HG03558 (cell line): Measurements from ENCODE around the gene DEPDC4.
"Not testable (repeated sequence)": the region's sequence is repeated elsewhere in the genome, so short reads cannot be mapped to it uniquely, and the experiment has no call there.

Experiments
- ATAC-seq: cut with Tn5 transposase; IDR thresholded peaks from one replicate; pipeline ENCODE4 v1.9.1; 2021; ENCODE audit warnings: moderate number of reproducible peaks; ENCODE audit not compliant: unreplicated experiment; ENCODE audit errors: extremely low read depth

Gene DEPDC4

GRCh38 chr12:100265732-100266584, 921 bp downstream of the DEPDC4 start:
- peak; percentile 18 for ATAC-seq

GRCh38 chr12:100265107-100265506, 1.8 kb downstream of the DEPDC4 start:
- not testable (repeated sequence) for ATAC-seq

GRCh38 chr12:100263131-100263530, 3.7 kb downstream of the DEPDC4 start:
- no peak for ATAC-seq

GRCh38 chr12:100258127-100258526, 8.8 kb downstream of the DEPDC4 start:
- no peak for ATAC-seq

- ATAC-seq = no peak
Measured at GRCh38 chr12:100254876-100255275, 12.0 kb downstream of the DEPDC4 start.

- ATAC-seq = no peak
Measured at GRCh38 chr12:100253437-100253836, 13.4 kb downstream of the DEPDC4 start.

- ATAC-seq = no peak
Measured at GRCh38 chr12:100251917-100252316, 15.0 kb downstream of the DEPDC4 start.

GRCh38 chr12:100249941-100250340, 16.9 kb downstream of the DEPDC4 start:
- ATAC-seq = no peak

GRCh38 chr12:100248886-100249285, 18.0 kb downstream of the DEPDC4 start:
- ATAC-seq = no peak

- ATAC-seq = no peak
Measured at GRCh38 chr12:100247765-100248164, 19.1 kb downstream of the DEPDC4 start.

GRCh38 chr12:100243137-100243536, 23.7 kb downstream of the DEPDC4 start:
- no peak for ATAC-seq

GRCh38 chr12:100239589-100239988, 27.3 kb downstream of the DEPDC4 start:
- no peak for ATAC-seq

GRCh38 chr12:100238801-100239200, 28.1 kb downstream of the DEPDC4 start:
- ATAC-seq = no peak

- ATAC-seq = peak; percentile 56
Measured at GRCh38 chr12:100234591-100235304, 32.1 kb downstream of the DEPDC4 start.

GRCh38 chr12:100234166-100234565, 32.7 kb downstream of the DEPDC4 start:
- ATAC-seq = no peak

- ATAC-seq = not testable (repeated sequence)
Measured at GRCh38 chr12:100231873-100232272, 35.0 kb downstream of the DEPDC4 start.

- no peak for ATAC-seq
Measured at GRCh38 chr12:100229876-100230275, 37.0 kb downstream of the DEPDC4 start.

GRCh38 chr12:100229036-100229635, 37.7 kb downstream of the DEPDC4 start:
- no peak for ATAC-seq

GRCh38 chr12:100225491-100225890, 41.4 kb downstream of the DEPDC4 start:
- no peak for ATAC-seq

GRCh38 chr12:100222173-100222572, 44.7 kb downstream of the DEPDC4 start:
- ATAC-seq = not testable (repeated sequence)

GRCh38 chr12:100221523-100221922, 45.4 kb downstream of the DEPDC4 start:
- ATAC-seq = no peak
